Measurements from ENCODE around the gene RASGRP4.

The RASGRP4 gene

DNA sequence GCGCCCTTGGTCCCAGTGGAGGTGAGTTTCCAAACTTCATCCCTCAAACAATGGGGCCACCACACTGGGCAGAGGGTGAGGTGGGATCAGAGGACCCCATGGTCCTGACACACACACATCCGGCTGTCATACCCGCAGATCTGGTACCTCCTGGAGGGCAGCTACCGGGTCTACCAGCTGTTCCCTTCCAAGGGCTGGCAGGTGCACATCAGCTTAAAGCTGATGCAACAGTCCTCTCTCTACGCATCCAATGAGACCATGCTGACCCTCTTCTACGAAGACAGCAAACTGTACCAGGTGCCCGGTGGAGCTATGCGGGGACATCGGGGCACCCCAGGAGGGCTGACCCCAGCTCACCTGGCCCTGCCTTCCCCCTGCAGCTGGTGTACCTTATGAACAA is 65.7 kb downstream of the RASGRP4 start:
- no peak for DNase-seq (ENCODE audit: low read depth in 1 of 2, low spot score in 1 of 2)
- TF ChIP-seq POLR2AphosphoS5 (IDR thresholded peaks at IDR 0.05; ENCODE audit: low read depth) (no peak), SPI1 (IDR thresholded peaks at IDR 0.05; ENCODE audit: borderline replicate concordance, low read depth) (no peak), GABPA (IDR thresholded peaks at IDR 0.05; ENCODE audit: low read depth) (no peak)
- TF ChIP-seq, protein P1, sequence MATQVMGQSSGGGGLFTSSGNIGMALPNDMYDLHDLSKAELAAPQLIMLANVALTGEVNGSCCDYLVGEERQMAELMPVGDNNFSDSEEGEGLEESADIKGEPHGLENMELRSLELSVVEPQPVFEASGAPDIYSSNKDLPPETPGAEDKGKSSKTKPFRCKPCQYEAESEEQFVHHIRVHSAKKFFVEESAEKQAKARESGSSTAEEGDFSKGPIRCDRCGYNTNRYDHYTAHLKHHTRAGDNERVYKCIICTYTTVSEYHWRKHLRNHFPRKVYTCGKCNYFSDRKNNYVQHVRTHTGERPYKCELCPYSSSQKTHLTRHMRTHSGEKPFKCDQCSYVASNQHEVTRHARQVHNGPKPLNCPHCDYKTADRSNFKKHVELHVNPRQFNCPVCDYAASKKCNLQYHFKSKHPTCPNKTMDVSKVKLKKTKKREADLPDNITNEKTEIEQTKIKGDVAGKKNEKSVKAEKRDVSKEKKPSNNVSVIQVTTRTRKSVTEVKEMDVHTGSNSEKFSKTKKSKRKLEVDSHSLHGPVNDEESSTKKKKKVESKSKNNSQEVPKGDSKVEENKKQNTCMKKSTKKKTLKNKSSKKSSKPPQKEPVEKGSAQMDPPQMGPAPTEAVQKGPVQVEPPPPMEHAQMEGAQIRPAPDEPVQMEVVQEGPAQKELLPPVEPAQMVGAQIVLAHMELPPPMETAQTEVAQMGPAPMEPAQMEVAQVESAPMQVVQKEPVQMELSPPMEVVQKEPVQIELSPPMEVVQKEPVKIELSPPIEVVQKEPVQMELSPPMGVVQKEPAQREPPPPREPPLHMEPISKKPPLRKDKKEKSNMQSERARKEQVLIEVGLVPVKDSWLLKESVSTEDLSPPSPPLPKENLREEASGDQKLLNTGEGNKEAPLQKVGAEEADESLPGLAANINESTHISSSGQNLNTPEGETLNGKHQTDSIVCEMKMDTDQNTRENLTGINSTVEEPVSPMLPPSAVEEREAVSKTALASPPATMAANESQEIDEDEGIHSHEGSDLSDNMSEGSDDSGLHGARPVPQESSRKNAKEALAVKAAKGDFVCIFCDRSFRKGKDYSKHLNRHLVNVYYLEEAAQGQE (IDR thresholded peaks at IDR 0.05; ENCODE audit: insufficient replicate concordance, low read depth): no peak
- TF ChIP-seq, protein P2, sequence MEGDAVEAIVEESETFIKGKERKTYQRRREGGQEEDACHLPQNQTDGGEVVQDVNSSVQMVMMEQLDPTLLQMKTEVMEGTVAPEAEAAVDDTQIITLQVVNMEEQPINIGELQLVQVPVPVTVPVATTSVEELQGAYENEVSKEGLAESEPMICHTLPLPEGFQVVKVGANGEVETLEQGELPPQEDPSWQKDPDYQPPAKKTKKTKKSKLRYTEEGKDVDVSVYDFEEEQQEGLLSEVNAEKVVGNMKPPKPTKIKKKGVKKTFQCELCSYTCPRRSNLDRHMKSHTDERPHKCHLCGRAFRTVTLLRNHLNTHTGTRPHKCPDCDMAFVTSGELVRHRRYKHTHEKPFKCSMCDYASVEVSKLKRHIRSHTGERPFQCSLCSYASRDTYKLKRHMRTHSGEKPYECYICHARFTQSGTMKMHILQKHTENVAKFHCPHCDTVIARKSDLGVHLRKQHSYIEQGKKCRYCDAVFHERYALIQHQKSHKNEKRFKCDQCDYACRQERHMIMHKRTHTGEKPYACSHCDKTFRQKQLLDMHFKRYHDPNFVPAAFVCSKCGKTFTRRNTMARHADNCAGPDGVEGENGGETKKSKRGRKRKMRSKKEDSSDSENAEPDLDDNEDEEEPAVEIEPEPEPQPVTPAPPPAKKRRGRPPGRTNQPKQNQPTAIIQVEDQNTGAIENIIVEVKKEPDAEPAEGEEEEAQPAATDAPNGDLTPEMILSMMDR (IDR thresholded peaks at IDR 0.05; ENCODE audit: insufficient read depth, low read length): no peak
- H3K4me3 ChIP-seq (replicated peaks; ENCODE audit: insufficient read depth, low read length): no peak overlapping the region
- peaks cover 29% of the 10 kb centered on the region for H3K27me3 ChIP-seq (ENCODE audit: insufficient read depth, poor library complexity, severe bottlenecking)
- H3K27ac ChIP-seq (replicated peaks): no peak overlapping the region

DNA sequence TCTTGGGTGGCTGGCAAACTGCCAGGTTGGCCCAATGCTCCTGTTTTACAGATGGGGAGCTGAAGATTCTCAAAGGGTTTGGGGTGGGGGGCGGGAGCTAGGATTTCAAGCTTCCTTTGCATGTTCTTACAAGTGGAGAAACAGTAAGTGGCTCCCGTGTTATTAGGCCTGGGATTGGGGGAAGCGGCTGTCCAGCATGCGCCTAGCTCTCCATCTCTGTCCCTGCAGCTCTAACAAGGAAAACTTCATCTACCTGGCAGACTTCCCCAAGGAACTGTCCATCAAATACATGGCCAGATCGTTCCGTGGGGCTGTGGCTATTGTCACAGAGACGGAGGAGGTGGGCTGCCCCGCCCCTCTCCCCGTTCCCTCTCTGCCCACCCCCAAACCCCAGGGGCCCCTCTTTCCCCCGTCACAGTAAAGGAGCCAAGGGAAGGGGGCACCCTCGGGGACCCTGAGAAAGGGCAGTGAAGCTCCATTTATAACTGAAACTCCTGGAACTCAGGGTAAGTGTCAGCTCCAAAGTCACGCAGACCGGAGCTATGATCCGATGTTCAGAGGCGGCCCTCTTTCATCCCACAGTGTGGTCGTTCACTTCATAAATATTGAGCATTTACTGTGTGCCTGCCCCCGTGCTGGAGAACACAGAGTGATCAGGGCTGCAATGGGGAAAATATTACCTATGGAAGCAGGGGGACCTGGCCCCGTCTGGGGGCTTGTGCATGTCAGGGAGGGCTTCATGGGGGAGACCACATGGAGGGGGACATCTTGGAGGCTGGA is 66.6 kb downstream of the RASGRP4 start:
- no peak overlapping the region for H3K4me3 ChIP-seq (replicated peaks; ENCODE audit: insufficient read depth, low read length)
- no peak for DNase-seq (ENCODE audit: low read depth in 1 of 2, low spot score in 1 of 2)
- H3K27me3 ChIP-seq (ENCODE audit: insufficient read depth, poor library complexity, severe bottlenecking): peaks cover 29% of the 10 kb centered on the region
- no peak overlapping the region for H3K27ac ChIP-seq (replicated peaks)
- TF ChIP-seq, protein P2 (IDR thresholded peaks at IDR 0.05; ENCODE audit: insufficient read depth, low read length): no peak
- TF ChIP-seq POLR2AphosphoS5 (IDR thresholded peaks at IDR 0.05; ENCODE audit: low read depth): no peak
- TF ChIP-seq, protein P1 (IDR thresholded peaks at IDR 0.05; ENCODE audit: insufficient replicate concordance, low read depth): no peak
- no peak for TF ChIP-seq GABPA (IDR thresholded peaks at IDR 0.05; ENCODE audit: low read depth)
- no peak for TF ChIP-seq SPI1 (IDR thresholded peaks at IDR 0.05; ENCODE audit: borderline replicate concordance, low read depth)
